ENCODE measurements around the gene TMEM51.
"Not testable (repeated sequence)": the region's sequence is repeated elsewhere in the genome, so short reads cannot be mapped to it uniquely, and the experiment has no call there.

Gene TMEM51

GRCh38 chr1:15155888-15156741, 2.6 kb downstream of the TMEM51 start:
- DNase-seq: no peak

- no peak for DNase-seq
These were observed 3.3 kb downstream of the TMEM51 start for GRCh38 chr1:15156807-15157380.

- no peak for DNase-seq
These were observed 4.2 kb downstream of the TMEM51 start for GRCh38 chr1:15157524-15158399.

GRCh38 chr1:15158506-15159165, 5.1 kb downstream of the TMEM51 start:
- no peak for DNase-seq

- no peak for DNase-seq
These were observed 5.6 kb downstream of the TMEM51 start for GRCh38 chr1:15159166-15159555.

GRCh38 chr1:15160626-15161025, 7.1 kb downstream of the TMEM51 start:
- DNase-seq: no peak

GRCh38 chr1:15167386-15167785, 13.8 kb downstream of the TMEM51 start:
- no peak for DNase-seq

- peak; percentile 56 for DNase-seq
These were observed 14.9 kb downstream of the TMEM51 start for GRCh38 chr1:15168479-15168878.

- no peak for DNase-seq
These were observed 16.5 kb downstream of the TMEM51 start for GRCh38 chr1:15170071-15170470.

- DNase-seq: no peak
These were observed 17.8 kb downstream of the TMEM51 start for GRCh38 chr1:15171271-15171908.

GRCh38 chr1:15172405-15173259, 19.1 kb downstream of the TMEM51 start:
- peak; percentile 32 for DNase-seq

GRCh38 chr1:15173863-15174614, 20.5 kb downstream of the TMEM51 start:
- DNase-seq: peak; percentile 57

- DNase-seq: no peak
These were observed 21.1 kb downstream of the TMEM51 start for GRCh38 chr1:15174615-15174983.

- DNase-seq: not testable (repeated sequence)
These were observed 22.0 kb downstream of the TMEM51 start for GRCh38 chr1:15175324-15176094.

- DNase-seq: no peak
These were observed 22.6 kb downstream of the TMEM51 start for GRCh38 chr1:15176120-15176519.

- no peak for DNase-seq
These were observed 23.5 kb downstream of the TMEM51 start for GRCh38 chr1:15176898-15177665.

- DNase-seq: peak; percentile 96
These were observed 24.2 kb downstream of the TMEM51 start for GRCh38 chr1:15177710-15178166.

GRCh38 chr1:15178571-15179484, 25.3 kb downstream of the TMEM51 start:
- DNase-seq: no peak

Data from hematopoietic multipotent progenitor cell treated with erythropoietin and hydrocortisone succinate and interleukin-3 and kit ligand, for 4 days (in vitro differentiated cells).